Endodermal cell (in vitro differentiated cells): ENCODE measurements around the gene ADARB1. TPM values are rescaled to one million over a fixed set of nuclear protein-coding genes. Genes with fewer than 3 reads are reported as not detected.

Source experiments
- DNase-seq: peaks from one replicate; pipeline ENCODE4 v3.0.0-alpha.2; 2017
- H3K27ac ChIP-seq: 2 replicates; pipeline ENCODE4 v1.5.1; 2013; ENCODE audit warnings: mild to moderate bottlenecking, low read depth, low read length, moderate library complexity
- H3K27me3 ChIP-seq: 2 replicates; pipeline ENCODE4 v1.6.1; 2013; ENCODE audit warnings: mild to moderate bottlenecking, low read length, moderate library complexity; ENCODE audit not compliant: insufficient read depth, control insufficient read depth, poor library complexity, severe bottlenecking
- H3K36me3 ChIP-seq: 2 replicates; pipeline ENCODE4 v1.7.0; 2013; ENCODE audit warnings: mild to moderate bottlenecking, low read length, moderate library complexity; ENCODE audit not compliant: control insufficient read depth, insufficient read depth
- H3K4me1 ChIP-seq: one replicate; pipeline ENCODE4 v1.7.0; 2013; ENCODE audit warnings: low read length; ENCODE audit not compliant: control insufficient read depth, insufficient read depth
- H3K4me3 ChIP-seq: 2 replicates; pipeline ENCODE4 v1.5.1; 2013; ENCODE audit warnings: mild to moderate bottlenecking, low read length, moderate library complexity
- H3K9ac ChIP-seq: 2 replicates; pipeline ENCODE4 v1.6.1; 2013; ENCODE audit warnings: mild to moderate bottlenecking, low read length, moderate library complexity; ENCODE audit not compliant: poor library complexity, severe bottlenecking; ENCODE audit errors: extremely low read depth
- H3K9me3 ChIP-seq: 2 replicates; pipeline ENCODE4 v1.6.1; 2013; ENCODE audit warnings: mild to moderate bottlenecking, low read length, moderate library complexity; ENCODE audit not compliant: control insufficient read depth
- H3K27ac Mint-ChIP-seq: 2 replicates; pipeline ENCODE4 v1.8.0; 2020; ENCODE audit warnings: mixed read lengths
- H3K27me3 Mint-ChIP-seq: 2 replicates; pipeline ENCODE4 v1.8.0; 2021; ENCODE audit warnings: mild to moderate bottlenecking, mixed read lengths; ENCODE audit not compliant: insufficient read depth
- H3K36me3 Mint-ChIP-seq: 2 replicates; pipeline ENCODE4 v1.8.0; 2020; ENCODE audit warnings: low read depth, mixed read lengths
- H3K4me1 Mint-ChIP-seq: 2 replicates; pipeline ENCODE4 v1.8.0; 2020; ENCODE audit warnings: mixed read lengths
- H3K4me3 Mint-ChIP-seq: 2 replicates; pipeline ENCODE4 v1.8.0; 2020; ENCODE audit warnings: mild to moderate bottlenecking, moderate library complexity, mixed read lengths
- H3K9me3 Mint-ChIP-seq: 2 replicates; pipeline ENCODE4 v1.8.0; 2020; ENCODE audit warnings: mild to moderate bottlenecking, mixed read lengths
- WGBS, 2 experiments: methylation state at CpG; one replicate each; pipeline versions ENCODE4 v1.1.5 to v1.1.7; 2013; ENCODE audit warnings: missing lambda C conversion rate in 2 of 2, mixed read lengths in 1 of 2; ENCODE audit not compliant: insufficient coverage in 1 of 2, insufficient read length in 1 of 2; 5-methylcytosine and 5-hydroxymethylcytosine counted together
- total RNA-seq, 2 donors: library from RNA; stranded (reverse); fragmentation: NEBNext Ultra II Directional in 1 of 2; extraction: Animal tissue kit (Norgen Biotek cat#: 25700) in 1 of 2; gene quantifications; 2 replicates in 1 of 2; 3 replicates in 1 of 2; pipeline ENCODE4 v1.2.1, GENCODE V29; 2021
- TF ChIP-seq, protein P1 (sequence below): fragments of 200-600 bp; sonication (generic); conservative IDR thresholded peaks from 2 replicates; pipeline ENCODE4 v1.5.0; 2021; ENCODE audit warnings: antibody characterized with exemption, mild to moderate bottlenecking

The ADARB1 gene
- total RNA-seq, 2 donors from 2014 or later, result 11.5 to 20.1 TPM

DNA sequence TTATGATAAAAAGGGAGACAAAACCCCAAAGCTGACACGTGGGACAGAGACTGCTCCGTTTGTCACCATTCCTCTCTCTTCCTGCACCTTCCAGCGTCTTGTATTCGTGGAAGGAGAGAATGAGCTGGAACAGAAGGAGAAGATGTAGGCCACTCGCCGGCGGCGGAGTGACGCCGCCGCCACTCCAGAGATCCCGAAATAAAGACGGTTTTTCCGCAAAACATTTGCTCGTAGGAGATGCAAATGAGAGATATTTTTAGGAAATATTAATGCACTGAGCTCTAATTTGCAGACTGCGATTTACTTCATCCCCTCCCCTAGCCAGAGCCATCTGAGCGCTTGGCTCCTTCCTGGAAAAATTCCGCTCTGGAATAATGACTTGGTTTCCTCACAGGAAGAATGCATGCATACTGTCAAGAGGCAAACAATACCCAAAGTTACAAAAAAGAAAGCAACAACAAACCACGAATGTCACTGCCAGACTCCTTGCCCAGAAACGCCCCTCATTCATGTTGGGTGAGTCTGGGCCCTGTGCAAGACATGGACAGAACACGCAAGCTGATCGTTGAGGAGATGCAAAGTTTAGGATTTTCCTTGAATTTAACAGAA lies 18.0 kb upstream of the ADARB1 start:
- Mint-ChIP-seq H3K27me3 (peaks cover 1% of the 10 kb centered on the region), H3K36me3 (no peaks in the 10 kb centered on the region), H3K9me3 (no peaks in the 10 kb centered on the region), H3K27ac (no peak overlapping the region), H3K4me3 (no peak overlapping the region), H3K4me1 (peaks cover 13% of the 10 kb centered on the region)
- Histone ChIP-seq H3K9me3 (no peaks in the 10 kb centered on the region), H3K27ac (no peak overlapping the region), H3K4me3 (no peak overlapping the region), H3K27me3 (no peaks in the 10 kb centered on the region), H3K36me3 (no peaks in the 10 kb centered on the region), H3K4me1 (no peaks in the 10 kb centered on the region), H3K9ac (no peak overlapping the region)
- TF ChIP-seq, protein P1, sequence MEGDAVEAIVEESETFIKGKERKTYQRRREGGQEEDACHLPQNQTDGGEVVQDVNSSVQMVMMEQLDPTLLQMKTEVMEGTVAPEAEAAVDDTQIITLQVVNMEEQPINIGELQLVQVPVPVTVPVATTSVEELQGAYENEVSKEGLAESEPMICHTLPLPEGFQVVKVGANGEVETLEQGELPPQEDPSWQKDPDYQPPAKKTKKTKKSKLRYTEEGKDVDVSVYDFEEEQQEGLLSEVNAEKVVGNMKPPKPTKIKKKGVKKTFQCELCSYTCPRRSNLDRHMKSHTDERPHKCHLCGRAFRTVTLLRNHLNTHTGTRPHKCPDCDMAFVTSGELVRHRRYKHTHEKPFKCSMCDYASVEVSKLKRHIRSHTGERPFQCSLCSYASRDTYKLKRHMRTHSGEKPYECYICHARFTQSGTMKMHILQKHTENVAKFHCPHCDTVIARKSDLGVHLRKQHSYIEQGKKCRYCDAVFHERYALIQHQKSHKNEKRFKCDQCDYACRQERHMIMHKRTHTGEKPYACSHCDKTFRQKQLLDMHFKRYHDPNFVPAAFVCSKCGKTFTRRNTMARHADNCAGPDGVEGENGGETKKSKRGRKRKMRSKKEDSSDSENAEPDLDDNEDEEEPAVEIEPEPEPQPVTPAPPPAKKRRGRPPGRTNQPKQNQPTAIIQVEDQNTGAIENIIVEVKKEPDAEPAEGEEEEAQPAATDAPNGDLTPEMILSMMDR, result no peak
- no peak for DNase-seq
- WGBS, 2 experiments, result 88 to 90% methylated on average over 17 to 22 of the region's 22 CpGs

DNA sequence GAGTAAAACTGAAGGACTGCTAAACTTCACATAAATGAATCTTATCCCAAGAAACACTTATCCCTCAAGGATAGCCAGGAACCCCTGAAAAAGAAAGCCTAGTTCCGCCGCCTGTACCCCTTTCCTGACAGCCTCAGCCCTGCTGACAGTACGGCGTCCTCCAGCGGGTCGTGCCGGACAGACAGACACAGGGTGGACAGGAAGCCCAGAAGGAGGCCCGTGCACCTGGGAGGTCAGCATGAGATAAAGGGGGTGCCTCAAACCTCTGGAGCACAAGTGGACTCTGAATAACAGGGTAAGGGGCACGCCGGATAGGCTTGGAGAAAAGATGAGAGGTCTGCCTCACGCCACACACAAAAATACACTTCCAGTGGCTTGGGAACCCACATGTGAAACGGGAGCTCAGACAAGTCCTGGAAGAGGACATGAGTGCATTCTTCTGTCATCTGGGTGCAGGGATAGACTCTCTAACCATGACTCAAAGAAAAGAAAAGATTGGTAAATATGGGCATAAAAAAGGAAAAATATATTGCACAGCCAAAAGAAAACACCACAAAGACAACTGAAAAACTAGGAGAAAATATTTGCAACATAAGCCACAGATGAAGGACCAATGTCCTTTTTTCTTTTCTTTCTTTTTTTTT lies 17.3 kb upstream of the ADARB1 start:
- Mint-ChIP-seq H3K36me3 (no peaks in the 10 kb centered on the region), H3K9me3 (no peaks in the 10 kb centered on the region), H3K27me3 (peaks cover 1% of the 10 kb centered on the region), H3K27ac (no peak overlapping the region), H3K4me3 (no peak overlapping the region), H3K4me1 (peaks cover 10% of the 10 kb centered on the region)
- TF ChIP-seq, protein P1, result no peak
- H3K4me3 ChIP-seq, result no peak overlapping the region
- H3K27ac ChIP-seq, result no peak overlapping the region
- no peaks in the 10 kb centered on the region for H3K4me1 ChIP-seq
- DNase-seq, result no peak
- no peaks in the 10 kb centered on the region for H3K27me3 ChIP-seq
- WGBS, 2 experiments, result 95 to 100% methylated on average over 2 to 12 of the region's 12 CpGs
- no peaks in the 10 kb centered on the region for H3K36me3 ChIP-seq
- H3K9me3 ChIP-seq, result no peaks in the 10 kb centered on the region
- no peak overlapping the region for H3K9ac ChIP-seq

DNA sequence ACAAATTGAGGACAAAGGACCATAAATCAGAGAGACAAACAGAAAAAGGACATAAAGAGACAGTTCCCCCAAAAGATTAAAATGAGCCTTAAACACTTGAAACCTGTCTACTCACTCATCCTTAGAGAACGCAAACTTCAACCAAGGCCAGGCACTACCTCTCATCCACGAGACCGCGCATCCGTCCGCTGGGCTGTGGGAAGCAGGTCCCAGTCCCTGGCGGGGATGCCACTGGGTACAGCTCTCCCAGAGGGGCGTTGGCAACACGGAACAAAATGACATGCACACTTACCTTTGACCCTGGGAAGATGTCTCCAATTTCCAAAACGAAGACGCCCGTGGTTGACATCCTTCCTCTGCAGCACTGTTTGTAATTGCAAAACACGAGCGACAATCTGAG lies 16.5 kb upstream of the ADARB1 start:
- Histone ChIP-seq H3K9ac (no peak overlapping the region), H3K9me3 (no peaks in the 10 kb centered on the region), H3K36me3 (no peaks in the 10 kb centered on the region), H3K4me1 (no peaks in the 10 kb centered on the region), H3K4me3 (no peak overlapping the region), H3K27ac (no peak overlapping the region), H3K27me3 (no peaks in the 10 kb centered on the region)
- H3K4me3 Mint-ChIP-seq, result no peak overlapping the region
- DNase-seq, result no peak
- H3K9me3 Mint-ChIP-seq, result no peaks in the 10 kb centered on the region
- peaks cover 1% of the 10 kb centered on the region for H3K27me3 Mint-ChIP-seq
- peaks cover 10% of the 10 kb centered on the region for H3K4me1 Mint-ChIP-seq
- no peaks in the 10 kb centered on the region for H3K36me3 Mint-ChIP-seq
- 94 to 96% methylated on average over 3 to 14 of the region's 14 CpGs for WGBS, 2 experiments
- TF ChIP-seq, protein P1, result no peak
- no peak overlapping the region for H3K27ac Mint-ChIP-seq
